ENCODE data around the gene CD160.

DNA sequence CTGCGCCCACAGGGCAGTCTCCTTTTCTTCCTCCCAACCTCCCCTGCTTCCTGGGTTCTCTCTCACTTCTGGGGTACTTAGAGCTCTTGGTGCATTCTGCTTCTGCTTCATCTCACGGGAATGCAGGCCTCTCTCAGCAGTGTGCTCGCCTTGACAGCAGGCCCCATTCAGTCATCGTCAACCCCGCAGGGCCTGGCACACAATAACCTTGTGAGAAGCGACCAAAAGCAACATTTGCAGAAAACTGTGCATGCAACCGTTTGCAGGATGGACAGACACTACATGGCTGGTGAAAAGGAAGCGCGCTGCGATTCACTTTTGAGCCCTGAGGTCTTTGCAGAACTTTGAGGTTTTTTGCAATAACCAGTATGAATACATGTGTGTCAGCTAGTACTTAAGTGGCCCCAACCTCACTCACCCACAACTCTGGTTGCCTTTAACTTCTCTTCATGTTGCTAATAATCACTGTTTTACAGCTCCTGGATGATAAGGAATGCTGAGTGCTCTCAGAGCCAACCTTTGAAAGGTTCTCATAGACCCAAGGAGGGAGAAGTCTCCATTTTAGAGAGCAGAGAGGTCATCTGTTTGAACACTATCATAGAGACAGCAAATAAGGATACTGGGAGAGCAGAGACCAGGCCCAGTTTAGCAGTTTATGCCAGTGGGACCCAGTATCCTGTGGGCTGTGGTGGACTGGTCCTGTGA lies 2.5 kb upstream of the CD160 start:
- TF ChIP-seq ZNF740 (CRISPR knock-in tag; IDR thresholded peaks at IDR 0.05) = no peak
- TF ChIP-seq ZNF274 (CRISPR knock-in tag; IDR thresholded peaks at IDR 0.05) = no peak
- TF ChIP-seq NFIC (IDR thresholded peaks at IDR 0.05; ENCODE audit: low read length) = no peak
- TF ChIP-seq SNRNP70 (IDR thresholded peaks at IDR 0.05; ENCODE audit: low read depth, low read length) = no peak
- no peak for TF ChIP-seq KLF9 (CRISPR knock-in tag; IDR thresholded peaks at IDR 0.05; ENCODE audit: low read depth)
- TF ChIP-seq, protein P1, sequence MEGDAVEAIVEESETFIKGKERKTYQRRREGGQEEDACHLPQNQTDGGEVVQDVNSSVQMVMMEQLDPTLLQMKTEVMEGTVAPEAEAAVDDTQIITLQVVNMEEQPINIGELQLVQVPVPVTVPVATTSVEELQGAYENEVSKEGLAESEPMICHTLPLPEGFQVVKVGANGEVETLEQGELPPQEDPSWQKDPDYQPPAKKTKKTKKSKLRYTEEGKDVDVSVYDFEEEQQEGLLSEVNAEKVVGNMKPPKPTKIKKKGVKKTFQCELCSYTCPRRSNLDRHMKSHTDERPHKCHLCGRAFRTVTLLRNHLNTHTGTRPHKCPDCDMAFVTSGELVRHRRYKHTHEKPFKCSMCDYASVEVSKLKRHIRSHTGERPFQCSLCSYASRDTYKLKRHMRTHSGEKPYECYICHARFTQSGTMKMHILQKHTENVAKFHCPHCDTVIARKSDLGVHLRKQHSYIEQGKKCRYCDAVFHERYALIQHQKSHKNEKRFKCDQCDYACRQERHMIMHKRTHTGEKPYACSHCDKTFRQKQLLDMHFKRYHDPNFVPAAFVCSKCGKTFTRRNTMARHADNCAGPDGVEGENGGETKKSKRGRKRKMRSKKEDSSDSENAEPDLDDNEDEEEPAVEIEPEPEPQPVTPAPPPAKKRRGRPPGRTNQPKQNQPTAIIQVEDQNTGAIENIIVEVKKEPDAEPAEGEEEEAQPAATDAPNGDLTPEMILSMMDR (CRISPR knock-in tag; IDR thresholded peaks at IDR 0.05) = no peak
- no peak for TF ChIP-seq RCOR2 (CRISPR knock-in tag; IDR thresholded peaks at IDR 0.05)
- TF ChIP-seq HMG20B (CRISPR knock-in tag; conservative IDR thresholded peaks at IDR 0.05) = no peak
- no peak for TF ChIP-seq MYC (CRISPR knock-in tag; IDR thresholded peaks at IDR 0.05; ENCODE audit: borderline replicate concordance)
- no peak for TF ChIP-seq ZNF256 (CRISPR knock-in tag; conservative IDR thresholded peaks at IDR 0.05)
- TF ChIP-seq CEBPB (IDR thresholded peaks at IDR 0.05; ENCODE audit: borderline replicate concordance, low read depth, low read length) = no peak
- no peak for TF ChIP-seq STAT6 (CRISPR knock-in tag; IDR thresholded peaks at IDR 0.05; ENCODE audit: borderline replicate concordance)
